NCI-H748 (cell line): Measurements from ENCODE around the gene SEC14L1.

ENCODE experiments used
- DNase-seq: peaks from one replicate; lab custom pipeline; 2025; ENCODE audit not compliant: unreplicated experiment; lab: John Stamatoyannopoulos, UW

Gene SEC14L1

DNA sequence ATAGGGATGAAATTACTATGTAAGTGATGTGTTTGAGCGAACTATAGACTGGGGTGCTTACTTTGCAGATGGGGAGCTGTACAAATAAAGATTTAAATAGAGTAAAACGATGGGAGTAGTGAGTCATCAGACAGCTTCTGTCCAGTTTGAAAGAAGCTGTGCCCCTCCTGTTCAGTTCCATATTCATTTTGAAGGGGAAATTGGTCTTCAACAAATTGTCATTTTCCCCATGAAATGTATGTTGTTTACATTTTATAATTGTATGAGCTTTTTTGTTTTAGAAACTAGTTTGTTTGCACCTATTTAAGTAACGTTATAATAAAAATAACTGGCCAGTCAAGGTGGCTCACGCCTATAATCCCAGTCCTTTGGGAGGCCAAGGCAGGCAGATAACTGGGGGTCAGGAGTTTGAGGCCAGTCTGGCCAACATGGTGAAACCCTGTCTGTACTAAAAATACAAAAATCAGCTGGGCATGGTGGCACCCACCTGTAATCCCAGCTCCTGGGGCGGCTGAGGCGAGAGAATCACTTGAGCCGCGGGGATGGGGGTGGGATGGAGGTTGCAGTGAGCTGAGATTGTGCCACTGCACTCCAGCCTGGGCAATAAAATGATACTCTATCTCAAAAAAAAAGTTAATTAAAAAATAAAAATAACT is 20.2 kb downstream of the SEC14L1 start:
- peak; percentile 84 for DNase-seq

DNA sequence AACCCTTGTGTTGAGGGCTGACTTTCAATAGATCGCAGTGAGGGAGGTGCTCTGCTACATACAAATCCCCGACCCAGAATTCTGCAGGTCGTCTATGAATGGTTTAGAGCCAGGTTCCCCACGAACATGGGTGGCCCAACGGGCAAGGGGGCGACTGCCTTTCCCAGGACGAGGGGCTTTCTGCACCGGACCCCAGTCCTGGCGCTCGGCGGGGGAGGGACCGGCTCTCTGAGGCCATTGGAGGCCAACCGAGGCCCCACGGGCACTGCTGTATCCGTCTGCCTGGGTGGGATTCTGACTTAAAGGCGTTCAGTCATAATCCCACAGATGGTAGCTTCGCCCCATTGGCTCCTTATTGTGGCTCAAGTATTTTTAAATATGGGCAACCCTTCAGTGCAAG is 21.2 kb downstream of the SEC14L1 start:
- DNase-seq: no peak

DNA sequence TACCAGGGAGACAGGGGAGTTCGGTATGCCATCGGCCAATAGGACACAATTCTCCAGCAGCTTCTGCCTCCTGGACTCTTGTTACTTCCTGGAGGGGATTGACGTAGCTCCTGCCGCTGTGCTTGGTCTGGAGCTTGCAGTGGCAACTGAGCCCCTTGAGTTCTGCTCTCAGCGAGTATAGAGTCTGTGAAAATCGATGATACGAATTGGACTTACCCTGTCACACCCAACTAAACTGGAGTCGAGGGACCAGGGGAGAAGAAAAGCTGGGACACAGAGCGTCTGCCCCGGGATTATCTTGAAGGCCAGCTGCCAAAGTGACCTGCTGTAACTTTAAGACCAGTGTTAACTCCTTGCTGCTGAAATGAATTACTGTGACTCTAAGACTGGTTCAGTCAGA is 22.2 kb downstream of the SEC14L1 start:
- DNase-seq: no peak

DNA sequence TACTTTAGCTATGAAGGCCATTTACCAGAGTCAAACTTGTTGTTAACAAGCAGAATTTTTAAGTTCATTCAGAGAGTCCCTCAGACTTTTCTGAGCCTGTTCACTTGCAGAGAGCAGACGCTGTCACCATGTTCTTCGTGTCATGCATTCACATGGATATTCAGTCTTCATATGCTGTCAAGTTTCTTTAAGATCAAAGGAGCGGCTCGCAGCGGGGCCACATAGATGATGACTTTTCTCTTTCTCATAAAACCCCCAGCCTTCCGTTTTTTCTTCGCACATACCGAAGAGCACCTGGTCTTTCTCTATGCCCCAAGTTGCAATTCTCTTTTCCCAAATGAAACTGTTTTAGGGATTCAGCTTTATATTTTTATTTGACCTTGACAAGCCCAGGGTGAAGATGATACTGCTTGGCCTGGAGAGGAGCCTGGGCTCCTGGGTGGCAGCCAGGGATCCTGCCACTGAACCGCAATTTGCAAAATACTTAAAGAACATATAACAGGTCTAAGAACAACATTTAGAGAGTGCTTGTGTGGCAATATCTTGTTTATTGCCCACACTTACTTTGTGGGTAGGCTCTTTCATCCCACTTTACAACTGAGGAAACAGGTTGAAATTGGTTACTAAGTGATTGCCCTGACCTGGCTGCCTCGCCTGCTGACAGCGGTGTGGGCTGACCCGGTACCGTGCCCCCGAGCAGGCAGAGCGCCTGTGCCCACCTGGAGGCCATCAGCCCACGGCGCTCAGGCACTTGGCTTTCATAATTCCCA is 22.9 kb downstream of the SEC14L1 start:
- no peak for DNase-seq

DNA sequence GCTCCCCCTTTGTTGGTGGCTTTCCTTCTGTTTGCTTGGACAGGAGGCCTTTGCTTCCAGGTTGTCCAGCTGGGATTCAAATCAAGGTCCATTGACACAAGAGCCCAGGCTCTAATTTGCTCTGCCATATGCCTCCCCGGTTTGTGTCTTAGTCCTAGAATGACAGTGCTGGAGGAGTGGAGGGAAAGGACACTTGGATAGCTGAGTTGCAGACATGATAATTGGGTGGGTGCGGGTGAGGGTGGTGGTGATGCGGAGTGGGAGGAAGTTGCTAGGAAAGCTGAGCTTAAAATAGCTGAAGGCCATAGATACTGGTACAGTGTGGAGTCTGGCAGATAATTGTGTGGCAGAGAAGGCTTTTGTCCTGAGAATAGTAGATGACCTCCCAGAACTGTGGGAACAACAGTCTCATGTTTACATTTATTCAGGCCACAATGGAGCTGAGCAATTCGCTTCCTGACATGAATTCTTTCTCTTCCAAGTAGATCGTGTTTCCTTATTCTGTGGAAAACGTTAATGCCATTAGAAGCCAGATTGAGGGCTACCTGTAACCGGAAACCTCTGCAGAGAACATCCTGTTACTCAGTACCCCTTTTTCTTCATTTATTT is 23.8 kb downstream of the SEC14L1 start:
- peak; percentile 89 for DNase-seq

DNA sequence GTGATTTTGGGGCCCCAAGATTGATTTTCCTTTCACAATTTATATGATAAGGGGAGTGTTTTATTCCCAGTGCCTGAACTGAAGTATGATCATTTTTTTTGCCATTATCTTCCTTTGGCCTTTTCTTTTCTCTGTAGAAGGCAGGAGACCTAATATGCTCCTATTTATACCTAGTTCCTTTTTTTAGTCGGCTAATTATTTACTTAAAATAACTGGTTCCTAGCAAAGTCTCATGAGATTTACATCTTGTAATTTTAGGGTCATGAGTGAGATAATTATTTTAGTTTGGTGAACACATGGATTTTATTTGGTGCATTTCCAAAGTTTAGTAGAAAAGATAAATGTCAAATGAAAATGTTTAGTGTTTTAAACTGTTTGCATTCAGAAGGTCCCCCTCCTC is 24.8 kb downstream of the SEC14L1 start:
- DNase-seq: no peak

DNA sequence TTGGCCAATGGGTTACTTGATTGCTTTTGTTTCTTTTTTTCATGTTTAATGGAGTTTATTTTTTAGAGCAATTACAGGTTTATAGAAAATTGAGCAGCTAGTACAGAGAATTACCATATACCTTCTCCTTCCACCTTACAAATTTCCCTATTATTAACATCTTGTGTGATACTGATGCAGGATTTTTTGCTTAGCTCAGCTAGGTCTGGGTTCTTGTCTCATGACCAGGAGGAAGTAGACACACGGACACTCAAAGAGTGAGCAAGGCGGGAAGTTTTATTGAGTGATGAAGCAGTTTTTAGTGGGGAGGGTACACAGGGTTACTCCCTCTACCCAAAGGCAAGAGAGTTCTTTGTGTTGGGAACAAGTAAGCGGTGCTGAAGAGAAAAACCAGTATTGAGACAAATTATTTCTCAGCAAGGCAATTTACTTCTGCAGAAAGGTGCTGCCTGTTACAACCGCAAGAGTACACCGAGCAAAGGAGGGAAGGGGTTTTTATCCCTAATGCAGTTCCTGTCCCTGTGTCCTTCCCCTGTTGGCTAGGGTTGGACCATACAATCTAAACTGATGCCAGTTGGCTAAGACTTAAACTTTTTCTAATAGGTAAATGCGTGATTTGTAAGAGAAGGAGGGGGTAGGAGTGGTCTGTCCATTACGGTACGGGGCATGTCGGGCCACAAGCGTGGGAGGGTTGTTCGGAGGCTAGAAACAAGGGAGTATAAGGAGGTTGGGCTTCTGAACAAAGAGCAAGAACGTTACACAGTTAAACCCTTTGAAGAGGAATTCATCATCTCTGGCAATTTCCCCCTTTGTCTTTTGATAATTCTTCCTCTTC is 26.9 kb downstream of the SEC14L1 start:
- no peak for DNase-seq

DNA sequence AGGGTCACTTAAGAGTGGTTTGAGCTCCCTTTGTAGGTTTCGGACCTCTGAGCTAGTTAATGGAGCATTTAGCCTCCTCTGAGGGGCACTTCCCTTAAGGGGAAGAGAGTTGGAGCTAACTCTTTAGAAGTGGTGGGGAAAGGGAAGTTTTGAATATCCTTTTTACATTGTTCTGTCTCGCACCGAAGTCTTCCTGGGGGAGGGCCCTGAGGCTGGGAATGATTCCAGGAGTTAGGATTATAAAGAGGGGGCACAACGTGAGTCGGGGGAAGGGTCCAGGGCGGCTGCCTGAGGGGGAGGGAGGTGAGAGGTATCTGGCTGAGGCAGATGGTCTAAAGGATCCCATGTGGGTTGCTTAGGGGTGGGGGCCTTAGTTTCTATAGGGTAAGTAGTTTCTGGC is 32.3 kb downstream of the SEC14L1 start:
- DNase-seq: no peak

DNA sequence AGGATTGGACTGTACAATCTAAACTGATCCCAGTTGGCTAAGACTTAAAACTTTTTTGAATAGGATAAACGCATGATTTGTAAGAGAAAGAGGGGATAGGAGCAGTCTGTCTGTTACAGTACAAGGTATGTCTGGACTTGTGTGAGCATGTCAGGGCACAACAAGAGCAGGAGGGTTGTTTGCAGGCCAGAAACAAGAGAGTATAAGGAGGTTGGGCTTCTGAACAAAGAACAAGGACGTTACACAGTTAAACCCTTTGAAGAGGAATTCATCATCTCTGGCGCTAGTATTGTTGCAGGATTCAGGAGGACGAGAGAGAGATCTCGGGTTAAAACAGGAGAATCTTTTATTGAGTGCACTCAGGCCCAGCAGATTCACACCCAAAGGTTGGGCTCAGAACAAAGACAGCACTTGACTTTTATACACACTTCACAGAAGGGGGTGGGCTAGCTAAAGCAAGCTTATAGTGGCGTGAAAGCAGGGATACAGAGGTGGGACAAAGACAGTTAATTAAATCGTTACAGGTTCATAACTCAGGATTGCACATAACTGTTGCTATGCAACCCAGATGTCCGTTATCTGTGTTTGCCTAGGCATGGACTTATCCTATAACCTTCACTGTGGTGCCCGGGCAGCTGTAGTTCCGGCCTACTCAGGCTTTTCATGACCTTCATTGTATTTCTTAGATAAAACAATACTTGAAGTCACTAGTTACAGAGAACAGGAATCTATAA is 34.3 kb downstream of the SEC14L1 start:
- DNase-seq: peak; percentile 68

DNA sequence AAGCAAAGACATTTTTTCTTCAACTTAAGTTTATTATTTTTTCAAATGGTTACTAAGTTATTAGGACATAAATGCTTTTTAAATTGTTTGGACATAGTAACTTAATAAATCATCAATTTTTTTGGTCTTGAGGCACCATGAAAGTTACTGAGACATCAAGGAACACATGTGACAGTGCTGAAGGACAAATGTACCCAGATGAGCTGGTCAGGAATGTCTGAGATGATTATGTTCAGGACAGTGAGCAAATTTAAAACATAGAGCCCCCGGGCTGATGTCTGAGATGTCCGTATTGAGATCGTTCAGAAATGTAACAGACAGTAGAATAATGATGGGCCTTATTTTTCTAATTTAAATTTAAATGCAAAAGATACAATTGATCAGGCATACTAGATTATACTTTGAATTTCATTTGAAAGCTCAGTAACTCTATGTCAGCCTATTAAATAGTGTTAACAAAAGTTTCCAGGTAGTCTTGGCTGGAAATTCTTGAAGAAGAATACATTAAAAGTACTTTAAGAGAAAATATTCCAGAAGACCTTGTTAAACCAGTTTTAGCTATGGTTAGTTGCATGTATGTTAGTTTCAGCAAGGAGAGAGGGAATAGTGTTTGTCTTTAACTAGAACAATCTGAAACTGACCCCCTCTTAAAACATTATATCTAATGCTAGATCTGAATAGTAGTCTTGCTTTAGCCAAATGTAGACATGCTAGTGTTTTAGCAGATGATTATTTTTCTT is 36.4 kb downstream of the SEC14L1 start:
- no peak for DNase-seq

DNA sequence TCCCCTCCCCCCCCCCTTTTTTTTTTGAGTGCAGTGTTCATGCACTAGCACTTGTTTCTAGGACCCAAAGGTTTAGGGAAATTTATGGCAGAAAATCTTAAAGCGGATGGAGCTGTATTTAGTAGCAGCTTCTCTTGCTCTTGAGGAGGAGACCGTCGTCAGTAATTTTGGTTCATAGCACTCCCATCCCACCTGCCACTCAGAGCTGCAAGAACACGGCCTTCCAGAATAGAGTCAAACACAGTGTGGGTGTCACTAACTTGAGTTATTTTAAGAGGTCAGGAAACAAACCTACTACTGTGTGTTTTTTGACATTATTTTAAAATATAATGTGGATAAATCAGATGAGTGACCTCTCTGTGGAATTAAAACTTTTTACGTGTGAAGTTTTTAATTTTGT is 37.3 kb downstream of the SEC14L1 start:
- DNase-seq: no peak

DNA sequence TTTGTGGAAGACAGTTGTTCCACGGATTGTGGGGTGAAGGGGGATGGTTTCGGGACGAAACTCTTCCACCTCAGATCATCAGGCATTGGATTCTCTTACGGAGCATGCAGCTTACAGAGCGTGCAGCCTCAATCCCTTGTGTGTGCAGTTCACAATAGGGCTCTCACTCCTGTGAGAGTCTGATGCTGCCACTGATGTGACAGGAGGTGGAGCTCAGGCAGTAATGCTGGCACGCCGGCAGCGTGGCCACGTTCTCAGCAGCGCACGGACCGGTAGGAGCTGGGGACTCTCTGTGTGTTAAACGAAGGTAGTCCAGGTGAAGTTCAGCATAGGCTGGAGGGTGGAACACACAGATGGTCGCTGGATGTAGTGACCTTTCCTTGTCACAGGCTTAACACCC is 37.8 kb downstream of the SEC14L1 start:
- DNase-seq: no peak

DNA sequence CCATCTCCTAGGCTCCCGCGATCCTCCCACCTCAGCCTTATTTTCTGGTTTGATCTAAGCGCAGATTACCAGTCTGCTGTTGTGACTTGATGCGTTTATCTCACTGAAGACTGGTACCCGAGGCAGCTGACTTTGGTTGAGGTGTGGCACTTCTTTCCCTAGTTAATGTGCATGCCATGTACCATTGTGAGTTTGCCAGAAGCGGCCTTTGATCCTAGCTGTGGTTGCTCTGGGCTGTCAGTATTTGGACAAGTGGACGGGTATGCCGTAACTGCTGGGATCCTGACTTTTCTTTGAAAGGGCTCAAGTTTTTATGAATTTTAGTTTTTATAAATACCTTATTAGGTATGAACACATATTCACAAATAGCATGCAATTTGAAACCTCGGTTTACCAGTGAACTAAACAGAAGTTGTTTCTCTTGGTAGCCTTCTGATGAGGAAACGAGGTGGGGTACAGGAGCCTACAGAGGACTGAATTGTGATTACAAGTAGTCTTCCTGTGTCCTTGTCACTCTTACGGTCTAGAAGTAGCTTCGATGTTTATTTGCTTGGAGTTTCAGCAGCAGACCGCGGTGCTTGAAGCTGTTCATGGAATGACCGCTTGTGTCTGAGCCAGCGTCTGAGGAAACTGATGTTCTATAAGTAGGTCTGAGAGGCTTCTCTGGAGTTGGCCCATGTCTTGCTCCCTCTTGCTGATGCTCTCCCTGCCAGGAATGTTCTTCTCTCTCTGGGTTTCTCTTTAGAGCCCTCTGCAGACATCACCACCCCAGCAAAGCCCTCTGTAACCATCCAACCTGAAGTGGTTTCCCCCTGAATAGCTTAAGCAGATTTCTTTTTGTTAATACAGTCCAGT is 40.0 kb downstream of the SEC14L1 start:
- DNase-seq: no peak

DNA sequence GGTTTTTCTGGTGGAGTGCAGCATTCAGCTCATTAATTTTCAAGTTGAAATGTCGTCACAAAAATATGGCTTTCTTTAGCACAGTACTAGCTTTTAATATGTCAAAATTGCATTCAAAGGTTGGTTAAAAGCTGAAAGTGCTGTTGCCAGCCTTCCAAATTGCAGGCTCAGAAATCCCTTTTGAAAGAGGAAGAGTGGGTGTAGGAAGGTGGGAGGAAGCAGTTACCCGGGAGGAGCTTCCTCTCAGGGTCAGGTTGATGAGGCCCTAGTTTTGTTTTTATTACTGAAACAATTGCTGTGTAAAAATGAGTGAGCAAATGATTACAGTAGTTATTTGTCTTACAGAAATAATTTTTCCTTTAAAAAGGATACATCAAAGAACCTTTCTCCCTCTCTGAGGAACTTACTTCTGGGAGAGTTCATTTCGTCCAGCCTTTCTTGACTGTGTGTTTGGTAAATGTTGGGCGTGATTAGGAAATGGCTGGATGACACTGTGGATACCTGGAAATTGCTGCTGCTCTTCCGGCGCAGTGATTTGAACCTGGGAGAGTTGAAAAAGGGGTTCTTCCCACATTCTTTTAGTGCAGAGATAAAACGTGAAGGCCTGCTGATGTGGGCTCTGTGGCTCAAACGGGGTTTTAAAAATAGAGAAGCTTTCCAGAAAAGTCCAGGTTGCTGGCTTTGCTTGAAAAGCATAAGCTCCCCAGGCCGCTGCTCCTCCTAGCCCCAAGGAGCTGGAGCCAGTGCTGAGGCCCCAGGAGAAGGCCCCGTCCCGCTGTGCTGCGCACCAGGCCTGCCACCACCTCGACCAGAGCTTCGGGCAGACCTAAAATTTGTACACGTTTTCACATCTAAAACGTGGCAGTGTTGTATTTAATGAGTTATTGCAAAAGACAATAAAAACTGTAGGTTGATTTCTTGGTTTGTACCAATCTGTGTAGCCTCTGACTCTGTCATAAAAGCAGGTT is 41.7 kb downstream of the SEC14L1 start:
- DNase-seq: no peak

DNA sequence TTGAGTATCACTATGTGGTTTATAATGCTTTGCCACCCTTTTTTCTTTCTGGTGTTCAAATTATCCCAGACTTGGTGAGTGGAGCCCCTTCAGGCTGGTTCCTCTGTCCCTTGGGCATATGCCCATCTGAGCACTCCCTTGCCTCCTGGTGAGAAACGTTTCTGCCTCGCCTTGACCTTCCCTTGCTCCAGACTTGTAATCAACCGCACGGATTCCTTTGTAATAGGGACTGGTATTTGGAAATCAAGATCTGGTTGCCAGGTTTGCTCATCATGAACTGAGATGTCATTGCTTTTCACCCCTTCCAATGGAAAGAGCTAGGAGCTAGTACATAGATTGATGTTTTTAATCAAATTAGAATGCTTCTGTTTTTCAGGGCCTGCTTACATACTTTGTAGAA is 43.7 kb downstream of the SEC14L1 start:
- DNase-seq: no peak

DNA sequence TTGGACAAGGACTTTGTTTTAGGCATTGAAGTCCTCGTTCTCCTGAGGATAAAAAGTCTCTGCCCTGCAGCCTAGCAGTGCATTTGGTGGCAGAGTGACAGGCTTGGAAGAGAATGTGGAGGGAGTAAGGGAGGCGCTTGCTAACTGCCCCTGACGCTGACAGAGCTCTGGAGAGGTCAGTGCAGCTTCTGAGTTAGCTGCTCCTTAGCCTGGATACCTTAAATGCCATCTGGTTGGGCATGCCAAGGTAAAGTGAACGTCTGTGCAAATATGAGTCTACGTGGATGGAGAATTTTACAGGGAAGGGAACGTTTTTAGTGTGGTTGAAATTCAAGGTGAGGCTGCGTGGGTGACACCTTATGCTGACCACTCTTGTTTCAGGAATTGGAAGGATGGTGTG is 44.4 kb downstream of the SEC14L1 start:
- DNase-seq: no peak

DNA sequence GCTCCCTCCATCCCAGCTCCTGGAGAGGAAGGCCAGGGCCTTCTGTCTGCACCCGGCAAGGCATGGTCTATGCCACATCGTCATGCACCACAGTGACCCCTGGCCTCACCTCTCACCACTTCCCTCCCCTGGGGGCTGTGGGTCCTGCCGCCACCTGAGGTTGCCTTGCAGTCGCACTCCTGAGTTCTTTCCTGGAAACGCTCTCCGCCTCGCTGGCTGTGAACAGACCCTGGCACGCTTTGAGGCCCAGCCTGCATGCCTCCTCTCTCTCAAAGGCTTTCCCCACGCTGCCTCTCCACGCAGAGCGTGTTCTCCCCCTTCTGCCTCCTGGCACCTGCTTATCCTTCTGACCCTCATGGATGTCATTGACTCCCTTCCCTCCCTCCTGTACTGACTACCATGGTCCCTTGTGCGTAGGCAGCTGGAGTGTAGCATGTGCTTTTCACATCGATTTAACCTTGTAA is 45.4 kb downstream of the SEC14L1 start:
- no peak for DNase-seq
